ENCODE measurements around the gene FHIT.

The FHIT gene

DNA sequence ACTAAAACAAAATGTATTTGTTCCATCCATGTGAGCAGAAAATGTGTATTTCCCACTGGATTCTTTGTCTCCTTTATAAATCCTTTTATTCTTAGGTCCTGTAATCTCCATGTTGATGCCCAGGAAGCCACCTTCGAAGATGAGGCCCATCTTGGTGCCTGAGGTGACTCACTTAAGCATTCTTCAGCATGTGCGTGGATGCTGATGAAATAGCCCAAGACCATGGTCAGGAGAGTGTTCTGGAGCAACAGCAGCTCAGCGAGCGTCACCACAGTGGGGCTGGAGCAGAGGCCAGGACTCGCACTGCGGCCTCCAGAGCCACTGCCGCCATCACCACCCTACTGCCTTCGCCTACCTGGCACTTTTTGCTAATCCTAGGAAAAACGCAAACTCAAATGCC is 520.9 kb downstream of the FHIT start:
- TF ChIP-seq, protein P1, sequence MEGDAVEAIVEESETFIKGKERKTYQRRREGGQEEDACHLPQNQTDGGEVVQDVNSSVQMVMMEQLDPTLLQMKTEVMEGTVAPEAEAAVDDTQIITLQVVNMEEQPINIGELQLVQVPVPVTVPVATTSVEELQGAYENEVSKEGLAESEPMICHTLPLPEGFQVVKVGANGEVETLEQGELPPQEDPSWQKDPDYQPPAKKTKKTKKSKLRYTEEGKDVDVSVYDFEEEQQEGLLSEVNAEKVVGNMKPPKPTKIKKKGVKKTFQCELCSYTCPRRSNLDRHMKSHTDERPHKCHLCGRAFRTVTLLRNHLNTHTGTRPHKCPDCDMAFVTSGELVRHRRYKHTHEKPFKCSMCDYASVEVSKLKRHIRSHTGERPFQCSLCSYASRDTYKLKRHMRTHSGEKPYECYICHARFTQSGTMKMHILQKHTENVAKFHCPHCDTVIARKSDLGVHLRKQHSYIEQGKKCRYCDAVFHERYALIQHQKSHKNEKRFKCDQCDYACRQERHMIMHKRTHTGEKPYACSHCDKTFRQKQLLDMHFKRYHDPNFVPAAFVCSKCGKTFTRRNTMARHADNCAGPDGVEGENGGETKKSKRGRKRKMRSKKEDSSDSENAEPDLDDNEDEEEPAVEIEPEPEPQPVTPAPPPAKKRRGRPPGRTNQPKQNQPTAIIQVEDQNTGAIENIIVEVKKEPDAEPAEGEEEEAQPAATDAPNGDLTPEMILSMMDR (IDR thresholded peaks at IDR 0.05; ENCODE audit: unreplicated experiment in 3 of 3) = no peak
- H3K9me3 Mint-ChIP-seq = peaks cover 2% of the 10 kb centered on the region

DNA sequence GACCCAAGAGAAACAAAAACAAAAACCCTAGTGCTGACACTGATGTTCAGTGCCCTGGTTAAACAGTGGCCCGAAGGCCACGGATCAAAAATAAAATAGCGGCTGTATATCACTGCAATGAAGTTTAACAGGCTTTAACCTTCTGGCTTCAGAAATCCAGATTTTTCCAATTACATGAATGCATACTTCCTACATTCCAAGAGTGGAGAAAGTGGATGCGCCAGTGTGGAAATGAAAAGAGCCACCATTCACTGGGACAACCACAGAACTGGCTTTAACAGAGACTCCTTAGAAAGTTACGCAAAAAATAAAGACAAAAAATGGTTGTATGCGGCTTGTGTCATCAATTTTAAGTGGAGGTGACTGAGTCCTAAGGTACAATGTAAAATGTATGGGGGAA is 522.2 kb downstream of the FHIT start:
- peaks cover 6% of the 10 kb centered on the region for H3K36me3 Mint-ChIP-seq (ENCODE audit: low read depth)
- H3K27me3 Mint-ChIP-seq (ENCODE audit: low read depth) = no peaks in the 10 kb centered on the region
- H3K9me3 Mint-ChIP-seq = peaks cover 2% of the 10 kb centered on the region
- H3K4me3 Mint-ChIP-seq = no peak overlapping the region
- peak overlapping the region in 1 of 3 experiments; percentile 57 for H3K27ac Mint-ChIP-seq
- TF ChIP-seq, protein P1 (IDR thresholded peaks at IDR 0.05; ENCODE audit: unreplicated experiment in 3 of 3) = no peak
- H3K4me1 Mint-ChIP-seq = no peaks in the 10 kb centered on the region

More for the DNA sequence above, 520.9 kb downstream of the FHIT start:
- no peaks in the 10 kb centered on the region for H3K4me1 Mint-ChIP-seq
- H3K4me3 Mint-ChIP-seq = no peak overlapping the region
- H3K27me3 Mint-ChIP-seq (ENCODE audit: low read depth) = no peaks in the 10 kb centered on the region
- no peak overlapping the region for H3K27ac Mint-ChIP-seq
- H3K36me3 Mint-ChIP-seq (ENCODE audit: low read depth) = peaks cover 6% of the 10 kb centered on the region

DNA sequence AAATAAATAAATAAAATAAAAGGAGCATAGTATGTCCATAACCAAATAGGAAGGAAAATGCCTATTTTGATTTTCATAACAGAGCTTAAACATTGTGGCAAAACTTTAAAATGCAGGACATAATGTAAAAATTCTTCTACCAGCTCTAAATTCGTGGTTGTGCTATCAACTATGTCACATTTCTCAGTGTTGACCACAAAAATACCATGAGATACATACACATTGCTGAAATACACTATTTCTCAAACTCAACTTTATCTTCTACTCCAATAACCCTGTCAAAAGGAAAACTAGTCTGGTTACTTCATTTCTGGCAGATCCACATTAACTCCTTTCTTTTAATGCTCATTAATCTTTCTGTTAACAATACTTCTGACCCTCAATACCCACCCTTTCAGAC is 523.2 kb downstream of the FHIT start:
- TF ChIP-seq, protein P1 (IDR thresholded peaks at IDR 0.05; ENCODE audit: unreplicated experiment in 3 of 3) = no peak
- Mint-ChIP-seq H3K4me3 (no peak overlapping the region), H3K9me3 (no peaks in the 10 kb centered on the region), H3K36me3 (ENCODE audit: low read depth) (peaks cover 6% of the 10 kb centered on the region), H3K27me3 (ENCODE audit: low read depth) (no peaks in the 10 kb centered on the region), H3K27ac (no peak overlapping the region), H3K4me1 (no peaks in the 10 kb centered on the region)

DNA sequence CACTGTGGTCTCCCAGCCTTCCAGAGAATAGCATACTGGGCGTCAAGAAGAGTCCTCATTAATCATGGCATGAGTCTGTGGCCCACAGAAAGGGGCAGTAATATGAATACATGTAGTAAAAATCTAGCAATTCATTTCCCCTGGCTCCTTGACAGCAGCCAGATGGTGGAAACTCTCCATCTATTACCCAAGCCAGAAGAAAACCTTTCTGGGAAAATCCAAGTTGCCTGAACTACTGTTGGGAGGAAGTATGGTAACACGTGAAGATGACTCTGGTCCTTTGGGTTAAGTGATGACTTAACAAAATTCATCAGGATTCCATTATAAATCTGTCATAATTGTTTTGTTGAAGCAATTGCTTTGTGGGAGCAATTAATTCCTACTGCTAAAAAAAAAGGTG is 530.5 kb downstream of the FHIT start:
- Mint-ChIP-seq H3K4me3 (no peak overlapping the region), H3K27ac (no peak overlapping the region), H3K36me3 (ENCODE audit: low read depth) (no peaks in the 10 kb centered on the region), H3K27me3 (ENCODE audit: low read depth) (no peaks in the 10 kb centered on the region), H3K9me3 (no peaks in the 10 kb centered on the region), H3K4me1 (no peaks in the 10 kb centered on the region)
- TF ChIP-seq, protein P1 (IDR thresholded peaks at IDR 0.05; ENCODE audit: unreplicated experiment in 3 of 3) = no peak

DNA sequence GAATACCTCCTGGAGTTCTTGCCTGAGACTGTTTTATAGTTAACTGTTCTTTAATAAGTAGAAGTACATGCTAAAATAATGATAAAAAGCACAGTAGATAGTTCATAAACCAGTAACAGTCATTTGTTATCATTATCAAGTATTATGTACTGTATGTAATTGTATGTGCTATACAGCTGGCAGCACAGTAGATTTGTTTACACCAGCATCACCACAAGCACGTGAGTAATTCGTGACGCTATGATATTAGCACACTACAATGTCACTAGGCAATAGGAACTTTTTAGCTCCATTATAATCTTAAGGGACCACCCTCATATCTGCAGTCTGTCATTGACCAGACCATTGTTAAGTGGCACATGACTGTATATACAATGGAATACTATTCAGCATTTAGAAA is 534.7 kb downstream of the FHIT start:
- Mint-ChIP-seq H3K27ac (no peak overlapping the region), H3K9me3 (peaks cover 5% of the 10 kb centered on the region), H3K27me3 (ENCODE audit: low read depth) (no peaks in the 10 kb centered on the region), H3K4me1 (no peaks in the 10 kb centered on the region), H3K4me3 (no peak overlapping the region), H3K36me3 (ENCODE audit: low read depth) (peaks cover 2% of the 10 kb centered on the region)
- TF ChIP-seq, protein P1 (IDR thresholded peaks at IDR 0.05; ENCODE audit: unreplicated experiment in 3 of 3) = no peak

DNA sequence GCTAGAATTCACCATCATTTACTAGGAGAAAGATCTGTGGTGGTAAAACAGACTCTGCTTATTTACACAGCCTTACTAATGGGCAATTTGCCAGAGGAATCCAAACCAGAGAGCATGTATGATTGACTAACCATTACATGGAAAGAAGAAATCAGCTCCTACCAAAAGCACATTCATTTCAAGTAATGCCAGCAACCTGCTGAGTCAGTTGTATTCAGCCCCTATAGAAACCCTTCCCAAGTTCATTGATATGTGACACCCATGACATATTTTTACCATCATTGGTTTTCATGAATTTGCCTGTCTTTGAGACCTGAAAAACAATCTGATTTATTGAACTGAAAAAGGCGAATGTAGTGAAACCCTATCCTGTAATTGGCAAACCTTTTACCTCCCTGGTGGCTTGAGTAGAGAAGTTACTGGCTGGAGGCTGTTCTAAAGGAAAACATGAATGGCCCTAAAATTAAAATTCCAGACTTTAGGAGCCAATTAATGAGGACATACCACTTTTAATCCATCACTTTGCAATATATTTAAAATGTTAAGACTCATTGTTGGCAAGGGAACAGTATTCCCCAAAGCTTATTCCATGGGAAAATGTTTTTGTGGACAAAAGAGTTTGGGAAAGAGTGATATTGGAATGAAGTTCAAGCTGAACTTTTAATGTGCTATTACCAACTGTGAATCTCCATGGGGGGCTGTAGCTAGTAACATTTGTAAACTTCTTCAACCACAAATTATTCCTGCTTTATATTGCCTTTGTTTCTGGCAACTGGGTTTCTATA is 542.9 kb downstream of the FHIT start:
- no peak overlapping the region for H3K4me3 Mint-ChIP-seq
- H3K27me3 Mint-ChIP-seq (ENCODE audit: low read depth) = no peaks in the 10 kb centered on the region
- TF ChIP-seq, protein P1 (IDR thresholded peaks at IDR 0.05; ENCODE audit: unreplicated experiment in 3 of 3) = no peak
- H3K9me3 Mint-ChIP-seq = peaks cover 10% of the 10 kb centered on the region
- H3K36me3 Mint-ChIP-seq (ENCODE audit: low read depth) = peaks cover 5% of the 10 kb centered on the region
- H3K4me1 Mint-ChIP-seq = peaks cover 15% of the 10 kb centered on the region
- H3K27ac Mint-ChIP-seq = peak overlapping the region; percentile 19 to 62 (median 46)

All from nephron (organoid).